DMS53 treated with DMSO at 0.1 percent for 48 hours (cell line): ENCODE data around the gene RPL7A.
A peak's percentile ranks its signal among the peaks of the same experiment; 100 is the strongest.
"Not testable (repeated sequence)": the region's sequence is repeated elsewhere in the genome, so short reads cannot be mapped to it uniquely, and the experiment has no call there.

ENCODE experiments used
- DNase-seq: peaks from one replicate; lab custom pipeline; 2025; ENCODE audit not compliant: unreplicated experiment; lab: John Stamatoyannopoulos, UW

RPL7A gene

GRCh38 chr9:133367778-133368177 is 19.8 kb downstream of the RPL7A start:
- DNase-seq = no peak

GRCh38 chr9:133368249-133368881 is 20.3 kb downstream of the RPL7A start:
- DNase-seq = no peak

- DNase-seq = no peak
Measured at GRCh38 chr9:133369422-133369821, 21.4 kb downstream of the RPL7A start.

- DNase-seq = no peak
Measured at GRCh38 chr9:133369933-133370332, 21.9 kb downstream of the RPL7A start.

- no peak for DNase-seq
Measured at GRCh38 chr9:133370685-133371084, 22.7 kb downstream of the RPL7A start.

- DNase-seq = no peak
Measured at GRCh38 chr9:133371261-133371711, 23.3 kb downstream of the RPL7A start.

- no peak for DNase-seq
Measured at GRCh38 chr9:133372144-133372543, 24.1 kb downstream of the RPL7A start.

GRCh38 chr9:133374612-133375115 is 26.6 kb downstream of the RPL7A start:
- no peak for DNase-seq

GRCh38 chr9:133375116-133375723 is 27.2 kb downstream of the RPL7A start:
- DNase-seq = peak; percentile 22

GRCh38 chr9:133375724-133376654 is 28.0 kb downstream of the RPL7A start, which contains the start of the genes STKLD1 and SURF4:
Gene STKLD1 (plus strand): TSS chr9:133376366. CDS start chr9:133376474, 108 bp downstream.
Gene SURF4 (minus strand): TSS chr9:133376060. CDS start chr9:133375969, 91 bp downstream.
- peak; percentile 89 for DNase-seq

GRCh38 chr9:133377280-133377679 is 29.3 kb downstream of the RPL7A start:
- DNase-seq = not testable (repeated sequence)

GRCh38 chr9:133377721-133378216 is 29.8 kb downstream of the RPL7A start:
- DNase-seq = no peak

GRCh38 chr9:133378408-133378962 is 30.5 kb downstream of the RPL7A start:
- DNase-seq = no peak

GRCh38 chr9:133379153-133380086 is 31.4 kb downstream of the RPL7A start:
- DNase-seq = no peak

- no peak for DNase-seq
Measured at GRCh38 chr9:133380734-133381133, 32.7 kb downstream of the RPL7A start.

- no peak for DNase-seq
Measured at GRCh38 chr9:133382507-133383141, 34.6 kb downstream of the RPL7A start.

- DNase-seq = no peak
Measured at GRCh38 chr9:133383438-133383837, 35.4 kb downstream of the RPL7A start.

GRCh38 chr9:133384736-133385321 is 36.8 kb downstream of the RPL7A start:
- no peak for DNase-seq

GRCh38 chr9:133385452-133385851 is 37.4 kb downstream of the RPL7A start:
- DNase-seq = no peak
